D341Med (cell line): ENCODE measurements around the gene NKAIN4.

ENCODE experiments used
- DNase-seq: peaks from one replicate; pipeline ENCODE4 v3.0.0; 2012; ENCODE audit warnings: low spot score

NKAIN4 gene

GRCh38 chr20:63219447-63219821 is 34.8 kb downstream of the NKAIN4 start:
- no peak for DNase-seq

DNA sequence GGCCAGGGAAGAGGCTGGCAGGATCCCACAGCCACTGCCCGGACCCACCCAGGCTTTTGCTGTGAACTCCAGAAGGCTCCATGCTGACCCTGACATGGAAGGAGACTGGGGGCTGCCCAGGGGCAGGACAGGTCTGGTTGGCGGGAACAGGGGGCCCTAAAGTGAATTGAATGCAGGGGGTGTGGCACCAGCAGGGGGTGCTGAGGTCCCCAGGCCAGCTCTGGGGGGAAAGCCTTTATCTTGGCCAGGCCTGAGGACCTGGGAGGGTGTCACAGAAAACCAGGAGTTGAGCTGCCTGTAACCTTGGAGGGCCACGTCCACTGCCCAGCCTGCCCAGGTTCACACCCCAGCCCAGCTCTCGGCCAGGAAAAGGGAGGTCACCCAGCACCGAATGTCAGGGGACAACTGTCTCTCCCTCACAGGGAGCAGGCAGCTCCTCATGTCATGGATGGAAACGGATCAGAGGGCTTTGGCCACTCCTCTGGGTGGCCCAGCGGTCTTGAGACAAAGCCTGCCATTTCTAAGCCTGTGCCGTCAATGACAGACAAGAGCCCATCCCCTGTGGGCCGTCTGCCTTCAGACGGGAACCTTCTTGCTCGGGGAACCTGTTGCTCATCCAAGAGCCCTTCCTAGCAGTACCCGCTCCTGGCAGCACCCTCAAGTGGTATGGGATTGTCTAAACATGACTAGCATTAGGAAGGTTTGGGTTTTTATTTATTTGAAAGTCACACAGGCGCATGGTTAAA is 35.4 kb downstream of the NKAIN4 start:
- no peak for DNase-seq

DNA sequence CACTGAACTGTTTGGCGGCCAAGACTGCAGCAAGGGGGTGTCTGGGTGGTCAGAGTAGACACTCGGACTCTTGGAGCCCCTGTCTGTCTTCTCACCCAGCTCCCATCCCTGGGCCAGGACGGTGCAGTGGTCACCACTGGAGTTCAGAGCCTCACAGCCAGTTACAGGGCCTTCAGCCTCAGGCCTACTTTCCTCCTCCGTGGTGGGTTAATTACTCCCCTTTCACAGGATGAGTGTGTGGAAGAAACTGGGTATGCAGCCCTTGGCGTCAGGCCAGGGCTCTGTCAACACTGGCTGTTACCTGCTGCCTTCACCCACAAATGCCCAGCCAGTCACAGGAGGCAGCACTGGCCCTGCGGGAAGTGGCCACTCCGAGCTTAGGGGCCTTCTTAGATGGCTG is 36.6 kb downstream of the NKAIN4 start:
- DNase-seq = no peak

DNA sequence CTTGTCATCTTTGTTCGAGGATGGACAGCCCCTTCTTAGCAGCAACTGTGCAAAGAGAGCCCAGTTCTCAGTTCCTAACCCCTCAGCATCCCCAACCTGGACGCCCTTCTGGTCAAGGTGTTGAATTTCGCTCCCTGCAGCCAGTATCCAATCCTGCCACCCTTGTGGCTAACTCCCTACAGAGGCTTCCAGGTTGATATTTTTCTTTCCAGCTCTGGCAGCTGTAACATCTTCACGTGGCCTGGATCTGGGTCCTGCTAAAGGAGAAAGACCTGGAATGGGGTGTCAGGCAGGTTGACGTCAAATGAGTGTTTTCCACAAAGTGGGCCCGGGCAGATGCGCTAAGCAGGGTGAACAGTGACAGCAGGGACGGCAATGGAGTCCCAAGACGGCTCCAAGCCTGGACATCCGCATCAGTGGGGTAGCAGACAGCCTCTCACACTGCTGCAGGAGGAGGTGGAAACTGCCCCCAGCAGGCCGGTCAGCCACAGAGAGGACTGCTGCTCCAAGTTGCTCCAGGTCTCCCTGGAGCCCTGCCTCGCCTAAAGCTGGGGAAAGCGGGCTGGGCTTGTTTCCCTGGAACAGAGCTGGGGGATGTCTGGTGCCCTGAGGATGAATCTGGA is 37.3 kb downstream of the NKAIN4 start:
- DNase-seq = no peak

DNA sequence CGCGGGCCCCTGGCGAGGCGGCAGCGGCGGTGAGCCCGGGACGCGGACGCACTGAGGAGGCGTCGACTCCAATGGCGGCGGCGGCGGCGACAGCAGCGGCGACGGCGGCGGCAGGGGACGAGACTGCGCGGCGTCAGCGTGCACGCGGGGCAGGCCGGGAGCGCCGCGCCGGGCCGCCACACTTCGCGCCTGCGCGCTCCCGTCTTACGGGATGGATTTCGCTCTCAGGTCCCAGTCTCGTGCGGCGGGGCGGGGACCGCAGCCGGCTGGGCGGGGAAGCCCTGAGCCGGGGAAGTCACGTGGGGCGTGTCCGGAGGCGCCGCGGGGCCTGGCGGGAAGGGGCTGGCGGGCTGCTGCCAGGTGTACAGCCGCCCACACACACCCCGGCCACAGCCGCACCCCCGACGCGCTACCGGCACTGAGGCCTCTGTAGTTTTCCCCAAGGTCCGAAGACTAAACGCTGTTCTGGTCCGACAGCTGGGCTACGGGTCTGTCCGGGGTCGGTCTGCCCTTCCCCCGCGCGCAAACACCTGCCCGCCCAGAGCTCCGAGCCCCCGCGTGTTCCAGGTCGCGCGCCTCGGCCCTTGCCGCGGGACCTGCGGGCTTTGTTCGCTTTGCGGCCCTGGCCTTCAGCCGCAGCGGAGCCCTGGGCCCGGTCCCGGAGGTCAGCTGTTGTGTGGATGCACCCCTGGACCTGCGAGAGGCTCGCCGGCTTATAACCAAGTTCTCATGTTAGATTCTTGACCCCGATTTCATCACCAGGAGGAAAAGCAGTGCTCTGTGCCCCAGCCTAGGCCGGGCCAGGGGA is 38.0 kb downstream of the NKAIN4 start, which contains the start of gene YTHDF1:
YTHDF1 (minus strand) TSS at position 91 of the 808 bp plus-strand sequence. CDS start 239 bp downstream, outside the sequence.
- peak; percentile 100 for DNase-seq

DNA sequence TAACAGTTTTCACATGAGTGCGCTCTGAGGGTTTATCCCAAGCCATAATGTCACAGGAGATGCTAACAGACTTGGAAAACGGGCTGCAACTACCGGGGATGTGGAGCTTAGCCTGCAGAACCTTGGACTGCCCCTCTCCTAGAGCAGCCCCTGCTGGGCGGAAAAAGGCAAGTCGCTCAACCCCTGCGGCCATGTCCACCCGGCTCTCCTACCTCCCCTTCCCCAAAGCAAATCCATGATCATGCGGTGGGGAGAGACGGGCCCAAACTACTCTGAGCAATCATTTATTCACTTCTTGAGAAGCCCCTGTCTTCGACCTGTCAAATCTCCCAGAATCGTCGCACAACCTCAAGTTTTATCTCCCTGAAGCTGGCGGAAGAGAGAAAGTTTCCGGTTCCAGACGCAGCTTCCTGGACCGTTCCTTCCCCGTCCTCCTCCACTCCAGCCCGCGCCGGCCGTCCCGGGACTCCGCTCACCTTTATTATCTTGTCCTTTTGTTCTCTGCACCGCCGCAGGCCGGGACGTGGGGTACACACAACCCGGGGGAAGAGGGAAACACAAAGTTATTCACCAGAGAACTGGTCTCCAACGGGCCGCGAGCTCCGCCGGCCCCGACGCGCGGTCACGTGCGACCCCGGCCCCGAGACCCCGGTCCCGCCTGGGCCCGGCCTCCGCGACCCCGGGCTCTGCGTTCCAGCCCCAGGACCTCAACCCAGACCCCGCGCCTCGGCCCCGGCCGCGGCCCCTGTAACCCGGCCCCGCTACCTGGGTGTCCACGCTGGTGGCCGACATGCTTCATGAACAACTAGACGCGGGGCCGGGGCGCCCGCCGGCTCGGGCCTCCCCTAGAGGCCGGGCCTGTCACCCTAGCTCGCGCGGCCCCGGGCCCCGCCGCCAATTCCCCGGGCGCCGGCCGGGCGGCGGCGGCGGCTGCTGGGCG is 38.9 kb downstream of the NKAIN4 start:
- DNase-seq = peak; percentile 75

GRCh38 chr20:63214514-63214913 is 39.7 kb downstream of the NKAIN4 start:
- no peak for DNase-seq

DNA sequence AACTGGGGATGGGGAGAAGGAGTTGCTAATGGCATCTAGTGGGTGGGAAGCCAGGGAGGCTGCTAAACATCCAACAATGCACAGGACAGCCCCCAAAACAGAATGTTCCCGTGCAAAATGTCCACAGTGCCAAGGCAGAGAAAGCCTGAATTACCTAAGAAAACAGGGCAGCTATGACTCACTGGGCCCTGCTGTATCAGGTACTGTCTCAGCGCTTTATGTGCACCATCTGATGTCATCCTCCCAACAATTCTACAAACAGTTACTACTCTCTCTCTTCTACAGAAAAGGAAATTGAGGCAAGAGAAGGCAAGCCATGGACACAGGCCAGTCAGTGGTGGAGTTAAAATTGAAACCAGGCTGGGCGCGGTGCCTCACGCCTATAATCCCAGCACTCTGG is 41.5 kb downstream of the NKAIN4 start:
- DNase-seq = no peak

GRCh38 chr20:63212393-63212730 is 41.9 kb downstream of the NKAIN4 start:
- DNase-seq = no peak

- no peak for DNase-seq
Measured at GRCh38 chr20:63210011-63210605, 44.2 kb downstream of the NKAIN4 start.

DNA sequence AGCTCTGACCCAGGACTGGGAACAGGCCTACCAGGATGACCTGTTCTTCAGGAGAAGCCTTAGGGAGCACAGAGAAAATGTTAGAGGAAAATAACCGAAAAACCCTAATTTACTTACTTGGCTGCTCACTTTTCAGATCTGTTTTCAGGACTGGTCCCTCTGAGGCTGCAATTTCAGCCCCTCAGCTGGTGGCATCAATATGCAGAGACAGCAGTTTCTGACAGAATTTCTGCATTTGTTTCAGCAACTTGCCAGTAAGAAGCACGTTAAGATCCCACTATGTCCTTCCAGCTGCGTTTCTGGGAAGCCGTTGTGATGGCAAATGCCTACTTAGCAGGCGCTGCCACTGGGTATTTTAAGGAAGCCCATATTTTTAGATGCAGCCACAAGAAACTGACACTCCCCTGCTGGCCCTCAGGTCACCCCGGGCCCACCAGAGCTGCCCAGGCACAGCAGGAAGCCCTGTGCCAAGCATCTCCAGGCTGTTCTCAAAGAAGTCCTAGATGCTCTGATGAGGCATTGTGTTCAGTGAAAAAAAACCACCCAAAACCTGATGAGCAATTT is 45.8 kb downstream of the NKAIN4 start:
- no peak for DNase-seq

- DNase-seq = no peak
Measured at GRCh38 chr20:63206878-63207277, 47.4 kb downstream of the NKAIN4 start.

DNA sequence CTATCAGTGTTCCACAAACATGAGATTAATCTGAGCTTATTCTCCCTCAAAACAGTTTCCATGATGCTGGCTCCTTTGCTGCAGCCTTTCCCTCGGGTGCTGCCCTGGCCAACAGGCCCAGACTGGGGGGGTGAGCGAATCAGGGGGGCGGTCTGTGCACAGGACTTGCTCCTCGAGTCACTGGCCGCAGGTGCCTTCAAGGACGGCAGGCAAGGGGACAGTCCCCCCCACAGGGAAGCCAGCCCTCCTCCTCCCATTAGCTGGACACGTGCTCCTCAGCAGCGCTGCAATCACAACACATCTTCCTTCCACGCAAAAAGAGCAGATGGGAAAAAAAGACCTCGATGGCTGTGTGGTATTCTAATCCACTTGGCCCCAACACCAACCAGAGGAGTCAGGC is 48.4 kb downstream of the NKAIN4 start:
- no peak for DNase-seq

DNA sequence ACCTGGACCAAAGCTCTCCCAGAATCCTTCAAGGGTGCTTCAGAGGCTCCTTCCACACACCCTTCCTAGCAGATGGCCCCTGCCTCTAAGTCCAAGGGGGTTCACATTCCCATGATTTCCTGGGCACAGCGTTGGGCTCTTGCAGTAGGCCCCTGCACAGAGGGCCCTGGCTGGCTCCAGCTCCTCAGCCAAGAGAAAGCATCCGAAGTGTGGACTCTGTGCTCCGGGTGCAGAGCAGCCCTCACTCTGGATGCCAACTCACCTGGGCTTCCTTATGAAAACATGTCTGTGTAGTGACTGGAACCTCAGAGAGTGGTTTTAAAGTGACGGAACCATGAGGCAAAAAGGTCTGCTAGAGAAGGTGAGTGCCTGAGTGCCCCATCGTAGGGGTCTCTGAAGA is 49.9 kb downstream of the NKAIN4 start:
- no peak for DNase-seq

GRCh38 chr20:63202811-63203526 is 51.3 kb downstream of the NKAIN4 start:
- no peak for DNase-seq

DNA sequence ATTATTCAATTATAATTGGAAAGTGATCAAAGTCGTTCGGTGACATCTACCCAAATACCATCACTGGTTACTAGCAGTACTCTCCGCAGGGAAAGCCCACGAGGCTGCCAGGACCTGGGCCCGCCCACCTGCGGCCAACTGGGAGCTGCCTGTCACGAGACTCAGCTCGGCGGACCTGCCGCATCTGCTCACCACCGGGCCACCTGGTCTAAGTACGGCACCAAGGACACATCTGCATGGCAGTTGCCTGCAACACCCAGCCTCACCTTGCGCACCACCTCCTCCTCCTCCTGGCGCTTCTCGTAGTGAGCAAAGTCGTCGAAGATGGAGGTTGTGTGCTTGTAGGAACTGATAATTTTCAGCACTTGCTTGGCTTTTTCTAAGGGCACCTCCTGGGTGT is 52.2 kb downstream of the NKAIN4 start:
- no peak for DNase-seq

DNA sequence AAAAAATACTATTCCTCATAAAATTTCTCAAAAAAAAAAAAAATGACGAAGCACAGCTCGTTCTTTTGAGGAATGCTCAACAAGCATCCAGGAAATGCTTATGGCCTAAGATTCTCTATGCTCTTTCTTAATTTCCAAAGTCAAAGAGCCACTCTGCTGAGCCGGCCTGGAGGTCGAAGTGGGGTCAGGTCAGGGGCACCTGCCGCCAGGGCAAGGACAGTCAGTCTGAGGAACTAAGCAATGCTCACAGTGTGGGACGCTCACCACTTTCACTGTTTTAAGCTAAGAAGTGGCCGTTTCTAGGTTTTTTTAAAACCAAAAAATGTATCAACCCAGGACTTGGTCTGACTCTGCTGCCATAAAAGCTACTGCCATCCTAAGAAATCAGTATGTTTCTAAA is 55.7 kb downstream of the NKAIN4 start:
- no peak for DNase-seq

GRCh38 chr20:63196768-63197470 is 57.3 kb downstream of the NKAIN4 start:
- DNase-seq = no peak

DNA sequence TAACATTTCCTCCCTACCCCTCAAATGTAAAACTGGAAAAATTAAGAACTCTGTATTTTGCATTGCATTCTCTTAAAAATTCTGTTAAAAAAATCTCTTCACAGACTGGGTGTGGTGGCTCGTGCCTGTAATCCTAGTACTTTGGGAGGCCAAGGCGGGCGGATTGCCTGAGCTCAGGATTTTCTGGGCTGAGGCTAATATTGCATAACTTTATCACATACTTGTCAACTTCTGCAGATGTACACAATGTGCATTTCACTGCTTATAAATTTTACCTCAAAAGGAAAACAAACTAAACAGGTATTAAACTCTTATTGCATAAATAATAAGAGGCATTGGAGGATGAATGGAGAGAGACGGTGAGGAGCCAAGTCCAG is 59.5 kb downstream of the NKAIN4 start:
- no peak for DNase-seq
